Smooth muscle cell of the brain vasculature (primary cell): ENCODE measurements around the gene ZIK1.
A peak's percentile ranks its signal among the peaks of the same experiment; 100 is the strongest.

Experiments
- DNase-seq: peaks from one replicate; pipeline ENCODE4 v3.0.0-alpha.2; 2012; ENCODE audit warnings: low read depth, low spot score

The ZIK1 gene

GRCh38 chr19:57583521-57584416, at the start of gene ZIK1:
Gene ZIK1 (plus strand): TSS chr19:57584145. CDS start chr19:57584357, 212 bp downstream.
- peak; percentile 78 for DNase-seq

- DNase-seq = no peak
These were observed 45.9 kb upstream of the ZIK1 start for GRCh38 chr19:57537953-57538547.

DNA sequence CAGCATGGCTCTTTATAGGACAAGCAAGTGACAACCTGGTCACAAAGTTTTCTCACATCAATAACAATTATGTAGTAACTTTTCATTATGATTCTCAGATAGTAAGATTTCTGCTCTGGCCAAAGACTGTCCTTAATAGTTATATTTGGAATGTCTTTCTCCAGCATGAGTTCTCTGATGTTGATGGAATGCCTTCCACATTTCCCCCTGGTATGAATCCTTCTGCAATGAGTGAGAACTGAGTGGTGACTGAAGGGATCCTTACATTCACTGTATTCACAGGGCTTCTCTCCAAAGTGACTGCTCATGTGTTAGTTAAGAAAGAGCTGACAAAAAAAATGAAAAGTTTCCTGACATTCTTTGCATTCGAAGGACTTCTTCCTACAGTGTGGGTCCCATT, 37.4 kb upstream of the ZIK1 start:
- no peak for DNase-seq

DNA sequence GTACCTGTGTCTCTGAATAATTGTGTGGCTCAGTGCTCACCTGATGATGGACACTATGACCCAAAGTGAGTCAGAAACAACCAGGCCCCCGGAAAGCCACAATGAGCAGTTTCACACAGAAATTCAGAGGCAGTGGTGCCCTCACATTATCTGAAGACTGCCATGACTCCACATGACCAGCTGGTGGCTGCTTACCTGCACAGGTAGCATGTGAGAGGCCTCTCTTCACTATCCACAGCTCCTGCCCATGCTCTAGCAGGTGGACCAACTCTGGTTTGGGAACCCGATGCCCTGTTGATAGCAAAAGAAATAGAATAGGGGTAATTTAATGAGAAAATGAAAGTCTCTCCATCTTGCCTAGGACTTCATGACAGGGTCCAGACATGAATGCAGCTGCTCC, 31.5 kb upstream of the ZIK1 start:
- DNase-seq = no peak

GRCh38 chr19:57557659-57558058, 26.3 kb upstream of the ZIK1 start:
- DNase-seq = no peak

GRCh38 chr19:57558525-57558924, 25.4 kb upstream of the ZIK1 start:
- DNase-seq = no peak

- DNase-seq = no peak
These were observed 24.9 kb upstream of the ZIK1 start for GRCh38 chr19:57559008-57559403.

DNA sequence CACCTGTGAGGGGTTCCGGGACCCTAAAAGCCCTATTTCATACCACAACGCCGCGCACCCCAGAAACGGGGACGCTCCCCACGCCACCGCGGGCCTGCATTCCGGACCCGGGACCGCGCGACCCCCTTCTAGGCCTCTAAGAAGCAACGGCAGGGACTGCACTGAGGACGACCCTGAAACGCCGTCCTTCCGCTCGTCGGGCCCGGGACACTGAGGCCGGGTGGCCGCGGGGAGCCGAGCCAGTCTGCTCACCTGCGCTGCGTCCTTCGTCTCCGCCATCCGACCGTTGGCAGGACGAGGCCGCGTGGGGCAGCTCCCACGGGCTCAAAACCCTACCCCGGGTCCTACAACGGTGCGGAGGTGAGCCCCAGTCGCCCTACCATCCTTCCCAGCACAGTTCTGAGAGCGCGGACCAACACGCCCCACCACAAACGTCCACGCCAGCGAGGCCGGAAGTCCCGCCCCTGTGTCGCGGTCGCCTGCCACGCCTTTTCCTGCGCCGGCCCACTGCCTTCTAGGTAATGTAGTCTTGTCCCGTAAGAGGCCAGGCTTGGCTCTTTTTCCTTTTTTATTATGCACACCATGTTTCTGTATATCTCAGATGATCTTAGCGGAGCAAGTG, 24.4 kb upstream of the ZIK1 start, which contains the start of gene ZNF550:
Gene ZNF550, minus strand, starts transcription at position 460 of the 622 bp plus-strand sequence. Its CDS starts 181 bp downstream, at position 279.
- peak; percentile 62 for DNase-seq

- DNase-seq = no peak
These were observed 23.9 kb upstream of the ZIK1 start for GRCh38 chr19:57560049-57560491.

DNA sequence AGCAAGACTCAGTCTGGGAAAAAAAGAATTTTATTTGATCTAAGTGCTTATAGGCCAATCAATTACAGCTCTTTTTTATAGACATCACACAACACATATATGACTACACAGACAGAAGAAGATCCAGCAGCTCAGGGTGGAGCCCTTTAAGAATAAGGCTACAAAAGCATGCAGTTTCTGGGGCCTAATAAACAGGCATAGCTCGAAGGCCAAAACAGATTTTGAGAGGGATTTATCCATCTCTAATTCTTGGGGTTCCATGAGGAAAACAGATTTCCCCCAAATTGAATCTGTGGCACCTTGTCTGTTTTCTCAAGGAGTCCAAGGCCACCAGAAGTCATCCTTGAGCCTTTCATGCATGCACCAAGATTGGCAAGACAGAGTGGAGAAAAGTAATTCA, 20.4 kb upstream of the ZIK1 start:
- no peak for DNase-seq

DNA sequence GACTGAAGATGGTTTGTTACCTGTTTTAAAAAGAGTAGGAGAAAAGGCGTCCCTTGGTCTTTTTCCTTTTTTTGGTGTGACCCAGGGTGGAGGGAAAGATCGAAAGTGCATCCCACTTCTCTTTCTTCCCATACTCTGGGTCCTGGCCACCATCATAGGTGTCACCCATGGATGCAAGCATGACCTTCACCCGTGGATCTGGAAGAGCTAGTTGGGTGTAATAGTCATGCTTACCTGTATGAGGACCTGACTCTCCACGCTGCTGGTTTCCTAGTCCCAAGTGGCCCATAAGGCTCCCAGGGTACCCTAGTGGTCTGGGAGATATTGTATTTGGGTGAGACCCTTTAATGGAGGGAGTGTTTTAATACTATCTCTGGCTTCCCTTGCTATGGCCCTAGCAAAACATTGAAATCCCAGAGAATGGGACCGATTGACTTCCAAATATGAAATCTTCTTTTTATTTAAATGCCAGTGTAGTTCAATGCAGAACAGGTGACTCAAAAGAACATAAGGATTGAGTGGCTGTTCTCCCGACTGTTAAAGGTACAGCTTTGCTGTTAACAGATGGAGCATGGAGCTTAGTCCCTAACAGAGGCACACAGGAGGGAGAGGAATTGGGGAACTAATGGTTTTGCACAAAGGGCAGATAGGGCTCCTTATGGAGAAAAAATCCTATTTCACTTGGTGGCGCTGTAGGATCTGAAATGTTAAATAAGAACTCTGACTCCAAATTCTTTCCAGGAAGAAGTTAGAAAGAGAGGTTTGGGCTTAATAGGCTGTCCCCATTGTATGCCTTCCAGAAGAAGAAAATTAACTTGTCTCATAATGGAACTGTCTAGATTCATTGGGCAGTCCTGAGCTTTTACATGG, 17.3 kb upstream of the ZIK1 start:
- DNase-seq = no peak

GRCh38 chr19:57570707-57571106, 13.2 kb upstream of the ZIK1 start:
- DNase-seq = no peak

DNA sequence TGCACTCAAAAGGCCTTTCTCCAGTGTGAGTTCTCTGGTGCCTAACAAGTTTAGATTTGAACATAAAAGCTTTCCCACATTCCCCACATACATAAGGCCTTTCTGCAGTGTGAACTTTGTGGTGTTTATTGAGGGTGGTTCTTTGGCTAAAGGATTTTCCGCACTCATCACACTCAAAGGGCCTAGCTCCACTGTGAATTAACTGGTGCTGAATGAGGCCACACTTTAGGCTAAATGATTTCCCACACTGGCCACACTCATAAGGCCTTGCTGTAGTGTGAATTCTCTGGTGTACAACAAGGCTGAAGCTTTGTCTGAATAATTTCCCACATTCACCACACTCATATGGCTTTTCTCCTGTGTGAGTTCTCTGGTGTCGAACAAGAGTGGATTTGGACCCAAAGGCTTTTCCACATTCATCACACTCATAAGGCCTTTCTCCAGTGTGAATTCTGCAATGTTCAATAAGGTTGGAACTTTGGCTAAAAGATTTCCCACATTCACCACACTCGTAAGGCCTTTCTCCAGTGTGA, 11.5 kb upstream of the ZIK1 start:
- no peak for DNase-seq

DNA sequence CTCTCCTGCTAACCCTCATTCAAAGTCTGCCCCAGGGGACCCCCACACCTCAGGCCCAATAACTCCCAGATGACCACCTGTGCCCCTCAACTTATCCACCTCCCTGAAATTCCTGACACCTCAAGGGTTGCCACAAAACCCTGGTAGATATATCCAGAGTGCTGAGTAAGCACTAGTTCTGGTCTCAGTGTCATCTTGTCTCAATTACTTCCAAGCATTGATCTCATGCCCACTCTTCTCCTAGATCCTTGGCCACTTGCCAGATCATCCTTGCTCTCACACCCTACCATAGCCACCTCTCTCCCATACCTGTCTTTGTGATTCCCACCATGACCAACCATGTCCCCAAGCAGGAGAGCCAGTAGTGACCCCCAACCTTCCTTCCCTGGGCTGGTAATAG, 7.3 kb upstream of the ZIK1 start:
- DNase-seq = no peak

- DNase-seq = peak; percentile 96
These were observed 5.3 kb upstream of the ZIK1 start, which contains the start of gene ZNF416 for GRCh38 chr19:57578487-57579205. Gene ZNF416 (minus strand): TSS chr19:57578911. CDS start chr19:57578704, 207 bp downstream.

- no peak for DNase-seq
These were observed 833 bp upstream of the ZIK1 start for GRCh38 chr19:57583104-57583520.

DNA sequence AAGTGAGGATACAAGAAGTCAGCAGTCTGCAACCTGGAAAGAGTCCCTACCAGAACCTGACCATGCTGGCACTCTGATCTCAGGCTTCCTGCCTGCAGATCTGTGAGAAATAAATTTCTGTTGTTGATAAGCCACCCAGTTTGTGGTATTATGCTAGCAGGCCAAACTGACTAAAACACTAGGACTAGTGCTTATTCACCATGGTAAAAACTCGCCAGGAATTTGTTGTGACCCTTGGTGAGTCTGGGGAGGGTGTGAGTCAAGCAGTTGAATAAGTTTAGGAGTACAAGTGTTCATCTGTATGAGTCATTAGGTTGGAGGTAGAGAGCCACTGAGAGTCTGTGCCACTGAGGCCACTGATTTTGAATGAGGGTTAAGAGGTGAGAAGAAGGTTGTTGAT, 3.6 kb downstream of the ZIK1 start:
- DNase-seq = no peak

DNA sequence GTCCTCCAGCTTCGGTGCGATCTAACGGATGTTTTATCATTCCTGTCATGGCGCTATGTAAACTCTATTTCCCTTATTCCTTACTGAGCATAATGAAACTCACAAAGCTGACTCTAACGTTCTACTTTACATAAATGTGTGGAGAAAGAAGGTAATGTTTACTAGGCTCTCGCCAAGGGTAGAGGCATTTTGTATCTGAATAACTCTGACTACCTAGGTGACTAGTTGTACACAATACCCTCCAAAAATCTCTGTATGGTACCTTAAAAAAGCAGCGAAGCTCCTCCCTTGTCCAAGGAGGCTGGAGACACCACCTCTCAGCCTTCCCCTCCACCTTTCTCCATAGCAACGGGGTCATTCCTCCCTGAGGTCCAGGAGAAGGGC, 15.4 kb downstream of the ZIK1 start:
- DNase-seq = no peak

GRCh38 chr19:57599761-57600383, 15.9 kb downstream of the ZIK1 start, which contains the start of gene ZNF530:
Gene ZNF530 (plus strand): TSS chr19:57599885. CDS start chr19:57604346, 4,461 bp downstream.
- DNase-seq = peak; percentile 74

- no peak for DNase-seq
These were observed 23.0 kb downstream of the ZIK1 start for GRCh38 chr19:57606931-57607330.
